ENCODE data around the gene ADRM1. TPM values are rescaled to one million over a fixed set of nuclear protein-coding genes. Genes with fewer than 3 reads are reported as not detected.

The ADRM1 gene
- total RNA-seq, 1 experiment from 2014 or later = 53.5 TPM

GRCh38 chr20:62344782-62345181 lies 42.0 kb downstream of the ADRM1 start:
- Histone ChIP-seq H2AFZ (ENCODE audit: low read length) (no peak overlapping the region), H3K4me2 (ENCODE audit: low read depth, low read length, poor library complexity, severe bottlenecking) (no peak overlapping the region), H3K9me3 (ENCODE audit: low read length) (no peaks in the 10 kb centered on the region), H3K4me3 (ENCODE audit: low read length) (no peak overlapping the region), H3K27ac (ENCODE audit: low read length) (no peak overlapping the region), H3K9ac (ENCODE audit: low read length) (no peak overlapping the region), H3K27me3 (ENCODE audit: low read length) (no peaks in the 10 kb centered on the region), H3K4me1 (ENCODE audit: low read length) (peaks cover 3% of the 10 kb centered on the region), H3K9me2 (replicated peaks; ENCODE audit: insufficient read depth, low read length) (no peaks in the 10 kb centered on the region), H4K20me1 (ENCODE audit: insufficient read depth, low read depth, low read length) (no peaks in the 10 kb centered on the region), H3K79me2 (ENCODE audit: low read length) (no peaks in the 10 kb centered on the region), H3K36me3 (ENCODE audit: insufficient read depth, low read length) (no peaks in the 10 kb centered on the region)
- DNase-seq = no peak

GRCh38 chr20:62345681-62346370 lies 43.0 kb downstream of the ADRM1 start:
- H3K9ac ChIP-seq (ENCODE audit: low read length) = no peak overlapping the region
- H4K20me1 ChIP-seq (ENCODE audit: insufficient read depth, low read depth, low read length) = no peaks in the 10 kb centered on the region
- H3K79me2 ChIP-seq (ENCODE audit: low read length) = no peaks in the 10 kb centered on the region
- no peaks in the 10 kb centered on the region for H3K36me3 ChIP-seq (ENCODE audit: insufficient read depth, low read length)
- H3K9me3 ChIP-seq (ENCODE audit: low read length) = no peaks in the 10 kb centered on the region
- H3K4me2 ChIP-seq (ENCODE audit: low read depth, low read length, poor library complexity, severe bottlenecking) = no peak overlapping the region
- no peak overlapping the region for H3K27ac ChIP-seq (ENCODE audit: low read length)
- H2AFZ ChIP-seq (ENCODE audit: low read length) = no peak overlapping the region
- H3K27me3 ChIP-seq (ENCODE audit: low read length) = no peaks in the 10 kb centered on the region
- no peaks in the 10 kb centered on the region for H3K9me2 ChIP-seq (replicated peaks; ENCODE audit: insufficient read depth, low read length)
- H3K4me1 ChIP-seq (ENCODE audit: low read length) = no peaks in the 10 kb centered on the region
- no peak overlapping the region for H3K4me3 ChIP-seq (ENCODE audit: low read length)
- DNase-seq = no peak

- no peak overlapping the region for H3K9ac ChIP-seq (ENCODE audit: low read length)
- H3K27me3 ChIP-seq (ENCODE audit: low read length) = no peaks in the 10 kb centered on the region
- H3K9me3 ChIP-seq (ENCODE audit: low read length) = no peaks in the 10 kb centered on the region
- H3K36me3 ChIP-seq (ENCODE audit: insufficient read depth, low read length) = no peaks in the 10 kb centered on the region
- H4K20me1 ChIP-seq (ENCODE audit: insufficient read depth, low read depth, low read length) = no peaks in the 10 kb centered on the region
- H3K4me1 ChIP-seq (ENCODE audit: low read length) = no peaks in the 10 kb centered on the region
- H3K4me3 ChIP-seq (ENCODE audit: low read length) = no peak overlapping the region
- no peaks in the 10 kb centered on the region for H3K9me2 ChIP-seq (replicated peaks; ENCODE audit: insufficient read depth, low read length)
- H3K79me2 ChIP-seq (ENCODE audit: low read length) = no peaks in the 10 kb centered on the region
- no peak overlapping the region for H3K4me2 ChIP-seq (ENCODE audit: low read depth, low read length, poor library complexity, severe bottlenecking)
- no peak overlapping the region for H2AFZ ChIP-seq (ENCODE audit: low read length)
- no peak for DNase-seq
- H3K27ac ChIP-seq (ENCODE audit: low read length) = no peak overlapping the region
These were observed 43.8 kb downstream of the ADRM1 start for GRCh38 chr20:62346398-62347150.

GRCh38 chr20:62347151-62347404 lies 44.3 kb downstream of the ADRM1 start:
- H2AFZ ChIP-seq (ENCODE audit: low read length) = no peak overlapping the region
- no peaks in the 10 kb centered on the region for H3K27me3 ChIP-seq (ENCODE audit: low read length)
- no peaks in the 10 kb centered on the region for H4K20me1 ChIP-seq (ENCODE audit: insufficient read depth, low read depth, low read length)
- H3K4me3 ChIP-seq (ENCODE audit: low read length) = no peak overlapping the region
- H3K79me2 ChIP-seq (ENCODE audit: low read length) = no peaks in the 10 kb centered on the region
- no peaks in the 10 kb centered on the region for H3K9me3 ChIP-seq (ENCODE audit: low read length)
- H3K36me3 ChIP-seq (ENCODE audit: insufficient read depth, low read length) = no peaks in the 10 kb centered on the region
- no peak for DNase-seq
- no peak overlapping the region for H3K27ac ChIP-seq (ENCODE audit: low read length)
- H3K4me2 ChIP-seq (ENCODE audit: low read depth, low read length, poor library complexity, severe bottlenecking) = no peak overlapping the region
- H3K9ac ChIP-seq (ENCODE audit: low read length) = no peak overlapping the region
- no peaks in the 10 kb centered on the region for H3K4me1 ChIP-seq (ENCODE audit: low read length)
- H3K9me2 ChIP-seq (replicated peaks; ENCODE audit: insufficient read depth, low read length) = no peaks in the 10 kb centered on the region

GRCh38 chr20:62347445-62347844 lies 44.6 kb downstream of the ADRM1 start:
- Histone ChIP-seq H2AFZ (ENCODE audit: low read length) (no peak overlapping the region), H4K20me1 (ENCODE audit: insufficient read depth, low read depth, low read length) (no peaks in the 10 kb centered on the region), H3K4me1 (ENCODE audit: low read length) (no peaks in the 10 kb centered on the region), H3K27me3 (ENCODE audit: low read length) (no peaks in the 10 kb centered on the region), H3K79me2 (ENCODE audit: low read length) (no peaks in the 10 kb centered on the region), H3K36me3 (ENCODE audit: insufficient read depth, low read length) (no peaks in the 10 kb centered on the region), H3K27ac (ENCODE audit: low read length) (no peak overlapping the region), H3K4me2 (ENCODE audit: low read depth, low read length, poor library complexity, severe bottlenecking) (no peak overlapping the region), H3K9ac (ENCODE audit: low read length) (no peak overlapping the region), H3K9me2 (replicated peaks; ENCODE audit: insufficient read depth, low read length) (no peaks in the 10 kb centered on the region), H3K4me3 (ENCODE audit: low read length) (no peak overlapping the region), H3K9me3 (ENCODE audit: low read length) (no peaks in the 10 kb centered on the region)
- no peak for DNase-seq

GRCh38 chr20:62348604-62349003 lies 45.8 kb downstream of the ADRM1 start:
- Histone ChIP-seq H3K27me3 (ENCODE audit: low read length) (no peaks in the 10 kb centered on the region), H3K27ac (ENCODE audit: low read length) (no peak overlapping the region), H3K9me2 (replicated peaks; ENCODE audit: insufficient read depth, low read length) (no peaks in the 10 kb centered on the region), H3K9ac (ENCODE audit: low read length) (no peak overlapping the region), H3K4me2 (ENCODE audit: low read depth, low read length, poor library complexity, severe bottlenecking) (no peak overlapping the region), H4K20me1 (ENCODE audit: insufficient read depth, low read depth, low read length) (no peaks in the 10 kb centered on the region), H3K9me3 (ENCODE audit: low read length) (no peaks in the 10 kb centered on the region), H3K4me1 (ENCODE audit: low read length) (no peaks in the 10 kb centered on the region), H3K4me3 (ENCODE audit: low read length) (no peak overlapping the region), H3K79me2 (ENCODE audit: low read length) (no peaks in the 10 kb centered on the region), H2AFZ (ENCODE audit: low read length) (no peak overlapping the region), H3K36me3 (ENCODE audit: insufficient read depth, low read length) (no peaks in the 10 kb centered on the region)
- no peak for DNase-seq

- no peak overlapping the region for H3K9ac ChIP-seq (ENCODE audit: low read length)
- 0 out of 2 replicates have a peak, but pooled peaks cover 3% of the 10 kb centered on the region for H4K20me1 ChIP-seq (ENCODE audit: insufficient read depth, low read depth, low read length)
- H3K4me3 ChIP-seq (ENCODE audit: low read length) = no peak overlapping the region
- no peaks in the 10 kb centered on the region for H3K9me3 ChIP-seq (ENCODE audit: low read length)
- no peaks in the 10 kb centered on the region for H3K9me2 ChIP-seq (replicated peaks; ENCODE audit: insufficient read depth, low read length)
- no peaks in the 10 kb centered on the region for H3K79me2 ChIP-seq (ENCODE audit: low read length)
- H2AFZ ChIP-seq (ENCODE audit: low read length) = no peak overlapping the region
- H3K36me3 ChIP-seq (ENCODE audit: insufficient read depth, low read length) = no peaks in the 10 kb centered on the region
- no peaks in the 10 kb centered on the region for H3K27me3 ChIP-seq (ENCODE audit: low read length)
- no peak overlapping the region for H3K4me2 ChIP-seq (ENCODE audit: low read depth, low read length, poor library complexity, severe bottlenecking)
- H3K4me1 ChIP-seq (ENCODE audit: low read length) = no peaks in the 10 kb centered on the region
- no peak overlapping the region for H3K27ac ChIP-seq (ENCODE audit: low read length)
- no peak for DNase-seq
These were observed 46.8 kb downstream of the ADRM1 start for GRCh38 chr20:62349556-62350097.

GRCh38 chr20:62350098-62350628 lies 47.4 kb downstream of the ADRM1 start:
- no peak overlapping the region for H3K4me2 ChIP-seq (ENCODE audit: low read depth, low read length, poor library complexity, severe bottlenecking)
- H2AFZ ChIP-seq (ENCODE audit: low read length) = no peak overlapping the region
- no peak overlapping the region for H3K27ac ChIP-seq (ENCODE audit: low read length)
- 0 out of 2 replicates have a peak, but pooled peaks cover 7% of the 10 kb centered on the region for H4K20me1 ChIP-seq (ENCODE audit: insufficient read depth, low read depth, low read length)
- H3K4me3 ChIP-seq (ENCODE audit: low read length) = no peak overlapping the region
- H3K27me3 ChIP-seq (ENCODE audit: low read length) = no peaks in the 10 kb centered on the region
- no peak overlapping the region for H3K9ac ChIP-seq (ENCODE audit: low read length)
- no peaks in the 10 kb centered on the region for H3K4me1 ChIP-seq (ENCODE audit: low read length)
- H3K9me2 ChIP-seq (replicated peaks; ENCODE audit: insufficient read depth, low read length) = no peaks in the 10 kb centered on the region
- H3K79me2 ChIP-seq (ENCODE audit: low read length) = no peaks in the 10 kb centered on the region
- H3K36me3 ChIP-seq (ENCODE audit: insufficient read depth, low read length) = no peaks in the 10 kb centered on the region
- no peak for DNase-seq
- no peaks in the 10 kb centered on the region for H3K9me3 ChIP-seq (ENCODE audit: low read length)
